ENCODE data around the gene BMP5.

GRCh38 chr6:55895972-55896730 lies 20.8 kb upstream of the BMP5 start:
- no peak for TF ChIP-seq POLR2A (IDR thresholded peaks at IDR 0.05)
- TF ChIP-seq, protein P1, sequence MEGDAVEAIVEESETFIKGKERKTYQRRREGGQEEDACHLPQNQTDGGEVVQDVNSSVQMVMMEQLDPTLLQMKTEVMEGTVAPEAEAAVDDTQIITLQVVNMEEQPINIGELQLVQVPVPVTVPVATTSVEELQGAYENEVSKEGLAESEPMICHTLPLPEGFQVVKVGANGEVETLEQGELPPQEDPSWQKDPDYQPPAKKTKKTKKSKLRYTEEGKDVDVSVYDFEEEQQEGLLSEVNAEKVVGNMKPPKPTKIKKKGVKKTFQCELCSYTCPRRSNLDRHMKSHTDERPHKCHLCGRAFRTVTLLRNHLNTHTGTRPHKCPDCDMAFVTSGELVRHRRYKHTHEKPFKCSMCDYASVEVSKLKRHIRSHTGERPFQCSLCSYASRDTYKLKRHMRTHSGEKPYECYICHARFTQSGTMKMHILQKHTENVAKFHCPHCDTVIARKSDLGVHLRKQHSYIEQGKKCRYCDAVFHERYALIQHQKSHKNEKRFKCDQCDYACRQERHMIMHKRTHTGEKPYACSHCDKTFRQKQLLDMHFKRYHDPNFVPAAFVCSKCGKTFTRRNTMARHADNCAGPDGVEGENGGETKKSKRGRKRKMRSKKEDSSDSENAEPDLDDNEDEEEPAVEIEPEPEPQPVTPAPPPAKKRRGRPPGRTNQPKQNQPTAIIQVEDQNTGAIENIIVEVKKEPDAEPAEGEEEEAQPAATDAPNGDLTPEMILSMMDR (IDR thresholded peaks at IDR 0.05 in 4 of 5, conservative IDR thresholded peaks at IDR 0.05 in 1 of 5) = no peak
